K562 (cell line): Measurements from ENCODE around the gene CRPPA. TPM values are rescaled to one million over a fixed set of nuclear protein-coding genes. Genes with fewer than 3 reads are reported as not detected.
A peak's percentile ranks its signal among the peaks of the same experiment; 100 is the strongest.

Source experiments
- ARNT ChIP-seq, 2 experiments: fragments of 450-650 bp; IDR thresholded peaks; 2 replicates each; pipeline ENCODE4 v1.6.1; 2016; ENCODE audit warnings: mild to moderate bottlenecking in 1 of 2
- CHCHD3 ChIP-seq: fragments of 250-450 bp; sonication (Bioruptor Pico); IDR thresholded peaks from 2 replicates; pipeline ENCODE4 v2.1.2; 2022; ENCODE audit warnings: mild to moderate bottlenecking
- CTBP1 ChIP-seq: fragments of 450-650 bp; IDR thresholded peaks from 2 replicates; pipeline ENCODE4 v1.6.1; 2016; ENCODE audit warnings: borderline replicate concordance
- DIDO1 ChIP-seq: fragments of 450-650 bp; IDR thresholded peaks from 2 replicates; pipeline ENCODE4 v1.6.1; 2016; ENCODE audit warnings: low read depth, missing biosample characterization, missing genetic modification characterization
- ERF ChIP-seq: fragments of 450-650 bp; formaldehyde crosslinking; IDR thresholded peaks from 2 replicates; pipeline ENCODE4 v1.4.0; 2020; ENCODE audit warnings: mild to moderate bottlenecking, mixed read lengths
- GATA2 ChIP-seq: sonication (generic); formaldehyde crosslinking; IDR thresholded peaks from 2 replicates; pipeline ENCODE4 v1.4.0; 2020; ENCODE audit warnings: mild to moderate bottlenecking, missing genetic modification reagents
- HMG20A ChIP-seq: fragments of 450-650 bp; formaldehyde crosslinking; conservative IDR thresholded peaks from 2 replicates; pipeline ENCODE4 v1.4.0; 2020; ENCODE audit warnings: mild to moderate bottlenecking, mixed read lengths
- HNRNPUL1 ChIP-seq: fragments of 200-400 bp; formaldehyde crosslinking; IDR thresholded peaks from 2 replicates; pipeline ENCODE4 v1.6.1; 2017; ENCODE audit warnings: low read length
- L3MBTL2 ChIP-seq: fragments of 450-650 bp; IDR thresholded peaks from 2 replicates; pipeline ENCODE4 v1.6.1; 2016; ENCODE audit warnings: mild to moderate bottlenecking, moderate library complexity
- MEF2D ChIP-seq: conservative IDR thresholded peaks from 2 replicates; pipeline ENCODE4 v1.6.1; 2016; ENCODE audit warnings: low read depth, missing genetic modification characterization, missing compliant biosample characterization
- MYBL2 ChIP-seq, 2 experiments: fragments of 450-650 bp in 1 of 2; sonication (generic) in 1 of 2; formaldehyde crosslinking in 1 of 2; IDR thresholded peaks; 2 replicates each; pipeline versions ENCODE4 v1.6.1 to v1.8.1; 2017 to 2022; ENCODE audit warnings: borderline replicate concordance in 1 of 2, inconsistent platforms in 1 of 2, low read depth in 1 of 2, mild to moderate bottlenecking in 1 of 2, missing genetic modification reagents in 1 of 2, moderate library complexity in 1 of 2
- NCOA1 ChIP-seq: fragments of 450-650 bp; IDR thresholded peaks from 2 replicates; pipeline ENCODE4 v1.6.1; 2016; ENCODE audit warnings: low read depth
- NCOA2 ChIP-seq, 2 experiments: fragments of 450-650 bp; IDR thresholded peaks; 2 replicates each; pipeline ENCODE4 v1.6.1; 2018; ENCODE audit warnings: mild to moderate bottlenecking in 2 of 2, moderate library complexity in 1 of 2; ENCODE audit not compliant: partially characterized antibody in 2 of 2
- NCOA4 ChIP-seq: fragments of 450-650 bp; IDR thresholded peaks from 2 replicates; pipeline ENCODE4 v1.6.1; 2018; ENCODE audit warnings: mild to moderate bottlenecking; ENCODE audit not compliant: partially characterized antibody
- PHTF2 ChIP-seq: fragments of 250-450 bp; sonication (Bioruptor Pico); IDR thresholded peaks from 2 replicates; pipeline ENCODE4 v1.5.0; 2021; ENCODE audit warnings: mild to moderate bottlenecking
- POLR3G ChIP-seq: IDR thresholded peaks from 2 replicates; pipeline ENCODE4 v1.6.1; 2011; ENCODE audit not compliant: insufficient read length, insufficient replicate concordance; ENCODE audit errors: extremely low read depth
- RBM15 ChIP-seq: fragments of 200-400 bp; formaldehyde crosslinking; IDR thresholded peaks from 2 replicates; pipeline ENCODE4 v1.6.1; 2018; ENCODE audit warnings: mild to moderate bottlenecking, low read length, moderate library complexity; ENCODE audit not compliant: insufficient read depth
- TEAD1 ChIP-seq, 2 experiments: fragments of 450-650 bp in 1 of 2; sonication (generic) in 1 of 2; formaldehyde crosslinking; IDR thresholded peaks; 2 replicates each; pipeline versions ENCODE4 v1.4.0 to v1.8.0; 2020 to 2022; ENCODE audit warnings: mild to moderate bottlenecking in 2 of 2, missing genetic modification reagents in 1 of 2
- YY1 ChIP-seq, 3 experiments: IDR thresholded peaks; 2 replicates each; pipeline ENCODE4 v1.6.1; 2011; ENCODE audit warnings: low read length in 2 of 3, mild to moderate bottlenecking in 2 of 3, moderate library complexity in 2 of 3, borderline replicate concordance in 1 of 3, control low read depth in 1 of 3, low read depth in 1 of 3; ENCODE audit not compliant: insufficient read depth in 3 of 3, insufficient replicate concordance in 2 of 3, control insufficient read depth in 1 of 3, insufficient read length in 1 of 3; ENCODE audit errors: extremely low read depth in 1 of 3
- ZNF140 ChIP-seq: fragments of 250-450 bp; sonication (Bioruptor Pico); IDR thresholded peaks from 2 replicates; pipeline ENCODE4 v1.8.0; 2021; ENCODE audit warnings: moderate library complexity, mild to moderate bottlenecking, inconsistent platforms
- ZNF212 ChIP-seq: fragments of 450-650 bp; formaldehyde crosslinking; IDR thresholded peaks from 2 replicates; pipeline ENCODE4 v1.4.0; 2020; ENCODE audit warnings: mild to moderate bottlenecking
- polyA plus RNA-seq, 8 experiments: library from polyadenylated mRNA; depleted of rRNA in 4 of 8; stranded (reverse) in 5 of 8; unstranded in 3 of 8; fragments of >200 nt; fragmentation: Nextera tagmentation in 2 of 8; fragmentation: Illumina TruSeq in 1 of 8; extraction: Ambion mirVana in 2 of 8; extraction: Trizol in 1 of 8; gene quantifications; 2 replicates each; pipeline versions ENCODE4 v1.2.1 to v1.2.3, GENCODE V29; 2011 to 2014; ENCODE audit warnings: inconsistent platforms in 1 of 8, missing spikeins in 1 of 8
- total RNA-seq, 7 experiments: library from RNA; depleted of rRNA in 6 of 7; stranded (reverse); fragments of >200 nt in 6 of 7; fragmentation: Illumina TruSeq in 2 of 7; extraction: Trizol in 2 of 7; gene quantifications; 2 replicates each; pipeline versions ENCODE4 v1.2.1 to v1.2.3, GENCODE V29; 2011 to 2021; ENCODE audit warnings: low replicate concordance in 1 of 7
- TF ChIP-seq, protein P1 (sequence below), 2 experiments: fragments of 450-650 bp in 1 of 2; IDR thresholded peaks; 2 replicates each; pipeline ENCODE4 v1.6.1; 2011 to 2017; ENCODE audit warnings: low read depth in 2 of 2, antibody characterized with exemption in 1 of 2, borderline replicate concordance in 1 of 2, low read length in 1 of 2, mild to moderate bottlenecking in 1 of 2, mixed read lengths in 1 of 2; ENCODE audit not compliant: control insufficient read depth in 1 of 2
- TF ChIP-seq, protein P2 (sequence below), 2 experiments: fragments of 450-650 bp; conservative IDR thresholded peaks; 2 replicates each; pipeline ENCODE4 v1.6.1; 2017; ENCODE audit warnings: mild to moderate bottlenecking in 2 of 2, moderate library complexity in 2 of 2

The CRPPA gene
- total and polyA plus RNA-seq, 9 of the 15 experiments (the other 6 are each of a cell fraction or from before 2014, with no cell fraction given) = 3.9 to 14.4 (median 7.8) TPM

DNA sequence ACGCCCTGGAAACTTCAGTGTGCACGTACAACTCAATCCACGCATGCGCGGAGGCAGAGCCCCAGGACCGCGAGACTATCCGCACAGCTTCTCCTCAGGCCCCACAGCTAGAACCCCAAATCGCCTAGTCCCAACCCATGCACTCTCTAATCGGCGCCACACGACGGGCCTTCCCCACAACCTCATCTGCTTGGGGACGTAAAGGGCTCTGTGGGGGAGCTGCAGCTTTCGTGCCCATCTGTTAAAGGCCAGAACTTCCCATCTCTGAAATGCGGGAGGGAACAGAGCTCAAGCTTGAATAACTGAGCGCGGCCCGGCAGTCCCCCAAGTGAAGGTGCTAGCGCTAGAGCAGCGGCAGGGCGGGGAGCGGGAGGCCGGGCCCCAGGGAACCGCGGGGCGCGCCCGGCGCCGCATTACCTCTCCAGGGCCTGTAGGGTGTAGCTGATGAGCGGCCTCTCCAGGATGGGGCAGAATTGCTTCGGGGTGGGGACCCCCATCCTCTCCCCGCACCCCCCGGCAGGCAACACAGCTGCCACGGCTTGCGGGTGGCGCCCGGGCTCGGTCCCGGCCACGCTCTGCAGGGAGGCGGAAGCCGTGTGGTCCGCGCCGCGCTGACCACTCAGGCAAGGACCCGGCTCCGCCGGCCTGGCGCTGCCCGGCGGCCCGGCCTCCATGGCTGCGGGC is 547 bp downstream of the CRPPA start (continued):
- TF ChIP-seq GATA2 (no peak), PHTF2 (no peak), MEF2D (no peak; the same call in 1 of the 2 replicates), HNRNPUL1 (no peak), ZNF140 (no peak), HMG20A (CRISPR knock-in tag) (no peak), NCOA4 (no peak), NCOA1 (no peak), ARNT (IDR thresholded peaks at IDR 0.05) (peak in 1 of 2 experiments; percentile 57; a peak in 2 of 4 replicates), ERF (CRISPR knock-in tag) (no peak), DIDO1 (tag) (no peak), CTBP1 (peak; percentile 29), POLR3G (no peak), MYBL2 (IDR thresholded peaks at IDR 0.05; ENCODE audit: low read depth) (no peak), MYBL2 (CRISPR knock-in tag; IDR thresholded peaks at IDR 0.05; ENCODE audit: borderline replicate concordance) (no peak), TEAD1 (CRISPR knock-in tag; IDR thresholded peaks at IDR 0.05) (0 out of 4 replicates have a peak, but pooled peaks have one; percentile 29 to 66), L3MBTL2 (peak; percentile 77), NCOA2 (IDR thresholded peaks at IDR 0.05; ENCODE audit: partially characterized antibody in 2 of 2) (no peak), ZNF212 (CRISPR knock-in tag) (no peak), YY1 (IDR thresholded peaks at IDR 0.05; ENCODE audit: borderline replicate concordance in 1 of 3, control insufficient read depth in 1 of 3, extremely low read depth in 1 of 3, insufficient read depth in 3 of 3, insufficient read length in 1 of 3, insufficient replicate concordance in 2 of 3, low read depth in 1 of 3, low read length in 2 of 3) (no peak), CHCHD3 (CRISPR knock-in tag) (no peak), RBM15 (no peak)
- TF ChIP-seq, protein P1, sequence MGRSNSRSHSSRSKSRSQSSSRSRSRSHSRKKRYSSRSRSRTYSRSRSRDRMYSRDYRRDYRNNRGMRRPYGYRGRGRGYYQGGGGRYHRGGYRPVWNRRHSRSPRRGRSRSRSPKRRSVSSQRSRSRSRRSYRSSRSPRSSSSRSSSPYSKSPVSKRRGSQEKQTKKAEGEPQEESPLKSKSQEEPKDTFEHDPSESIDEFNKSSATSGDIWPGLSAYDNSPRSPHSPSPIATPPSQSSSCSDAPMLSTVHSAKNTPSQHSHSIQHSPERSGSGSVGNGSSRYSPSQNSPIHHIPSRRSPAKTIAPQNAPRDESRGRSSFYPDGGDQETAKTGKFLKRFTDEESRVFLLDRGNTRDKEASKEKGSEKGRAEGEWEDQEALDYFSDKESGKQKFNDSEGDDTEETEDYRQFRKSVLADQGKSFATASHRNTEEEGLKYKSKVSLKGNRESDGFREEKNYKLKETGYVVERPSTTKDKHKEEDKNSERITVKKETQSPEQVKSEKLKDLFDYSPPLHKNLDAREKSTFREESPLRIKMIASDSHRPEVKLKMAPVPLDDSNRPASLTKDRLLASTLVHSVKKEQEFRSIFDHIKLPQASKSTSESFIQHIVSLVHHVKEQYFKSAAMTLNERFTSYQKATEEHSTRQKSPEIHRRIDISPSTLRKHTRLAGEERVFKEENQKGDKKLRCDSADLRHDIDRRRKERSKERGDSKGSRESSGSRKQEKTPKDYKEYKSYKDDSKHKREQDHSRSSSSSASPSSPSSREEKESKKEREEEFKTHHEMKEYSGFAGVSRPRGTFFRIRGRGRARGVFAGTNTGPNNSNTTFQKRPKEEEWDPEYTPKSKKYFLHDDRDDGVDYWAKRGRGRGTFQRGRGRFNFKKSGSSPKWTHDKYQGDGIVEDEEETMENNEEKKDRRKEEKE (IDR thresholded peaks at IDR 0.05; ENCODE audit: borderline replicate concordance in 1 of 2, control insufficient read depth in 1 of 2, low read depth in 2 of 2, low read length in 1 of 2) = no peak
- TF ChIP-seq, protein P2, sequence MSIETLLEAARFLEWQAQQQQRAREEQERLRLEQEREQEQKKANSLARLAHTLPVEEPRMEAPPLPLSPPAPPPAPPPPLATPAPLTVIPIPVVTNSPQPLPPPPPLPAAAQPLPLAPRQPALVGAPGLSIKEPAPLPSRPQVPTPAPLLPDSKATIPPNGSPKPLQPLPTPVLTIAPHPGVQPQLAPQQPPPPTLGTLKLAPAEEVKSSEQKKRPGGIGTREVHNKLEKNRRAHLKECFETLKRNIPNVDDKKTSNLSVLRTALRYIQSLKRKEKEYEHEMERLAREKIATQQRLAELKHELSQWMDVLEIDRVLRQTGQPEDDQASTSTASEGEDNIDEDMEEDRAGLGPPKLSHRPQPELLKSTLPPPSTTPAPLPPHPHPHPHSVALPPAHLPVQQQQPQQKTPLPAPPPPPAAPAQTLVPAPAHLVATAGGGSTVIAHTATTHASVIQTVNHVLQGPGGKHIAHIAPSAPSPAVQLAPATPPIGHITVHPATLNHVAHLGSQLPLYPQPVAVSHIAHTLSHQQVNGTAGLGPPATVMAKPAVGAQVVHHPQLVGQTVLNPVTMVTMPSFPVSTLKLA (conservative IDR thresholded peaks at IDR 0.05) = peak; percentile 38 to 59
